DND-41 (cell line): Measurements from ENCODE around the gene NKX3-2.

Source experiments
- ATAC-seq: fragments of 200-7000 bp; cut with Tn5 transposase; 3 replicates; pipeline ENCODE4 v1.9.1; 2021; ENCODE audit warnings: low read depth; ENCODE audit not compliant: insufficient read depth
- DNase-seq: peaks from one replicate; pipeline ENCODE4 v3.0.0-alpha.2; 2020
- H2AFZ ChIP-seq: 2 replicates; pipeline ENCODE4 v1.6.0; 2012; ENCODE audit warnings: low read depth, low read length
- H3K27ac ChIP-seq: 2 replicates; pipeline ENCODE4 v1.5.1; 2012; ENCODE audit warnings: low read length, inconsistent platforms
- H3K27me3 ChIP-seq: fragments of 200-600 bp; sonication (generic); 2 replicates; pipeline ENCODE4 v1.6.0; 2012; ENCODE audit warnings: low read length, mild to moderate bottlenecking, inconsistent platforms; ENCODE audit not compliant: insufficient read depth, poor library complexity
- H3K36me3 ChIP-seq: 2 replicates; pipeline ENCODE4 v1.5.1; 2012; ENCODE audit warnings: low read length, inconsistent platforms; ENCODE audit not compliant: insufficient read depth
- H3K4me1 ChIP-seq: 2 replicates; pipeline ENCODE4 v1.5.1; 2012; ENCODE audit warnings: mild to moderate bottlenecking, low read length; ENCODE audit not compliant: insufficient read depth
- H3K4me2 ChIP-seq: 2 replicates; pipeline ENCODE4 v1.6.0; 2012; ENCODE audit warnings: mild to moderate bottlenecking, moderate library complexity, low read length, inconsistent platforms; ENCODE audit not compliant: insufficient read depth
- H3K4me3 ChIP-seq, 2 experiments: fragments of 200-600 bp in 1 of 2; shearing (Covaris generic) in 1 of 2; 2 replicates each; pipeline ENCODE4 v1.5.1; 2012 to 2016; ENCODE audit warnings: inconsistent platforms in 2 of 2, low read length in 2 of 2, mild to moderate bottlenecking in 2 of 2, low read depth in 1 of 2, moderate library complexity in 1 of 2
- H3K79me2 ChIP-seq: 2 replicates; pipeline ENCODE4 v1.6.0; 2012; ENCODE audit warnings: low read length, inconsistent platforms; ENCODE audit not compliant: insufficient read depth
- H3K9ac ChIP-seq: 2 replicates; pipeline ENCODE4 v1.6.0; 2012; ENCODE audit warnings: low read depth, mild to moderate bottlenecking, inconsistent platforms, low read length, moderate library complexity
- H3K9me3 ChIP-seq: 2 replicates; pipeline ENCODE4 v1.5.1; 2012; ENCODE audit warnings: low read length, moderate library complexity, mild to moderate bottlenecking, inconsistent platforms; ENCODE audit not compliant: insufficient read depth, severe bottlenecking
- H4K20me1 ChIP-seq: 2 replicates; pipeline ENCODE4 v1.6.0; 2012; ENCODE audit warnings: low read length; ENCODE audit not compliant: insufficient read depth
- EZH2 ChIP-seq: IDR thresholded peaks from 3 replicates; pipeline ENCODE4 v1.6.1; 2012; ENCODE audit warnings: borderline replicate concordance, low read depth, mild to moderate bottlenecking, moderate library complexity, low read length, inconsistent platforms; ENCODE audit not compliant: severe bottlenecking
- TF ChIP-seq, protein P1 (sequence below): IDR thresholded peaks from 2 replicates; pipeline ENCODE4 v1.5.1; 2012; ENCODE audit warnings: borderline replicate concordance, low read length, moderate library complexity, mild to moderate bottlenecking; ENCODE audit not compliant: poor library complexity, severe bottlenecking; ENCODE audit errors: extremely low read depth

The NKX3-2 gene

DNA sequence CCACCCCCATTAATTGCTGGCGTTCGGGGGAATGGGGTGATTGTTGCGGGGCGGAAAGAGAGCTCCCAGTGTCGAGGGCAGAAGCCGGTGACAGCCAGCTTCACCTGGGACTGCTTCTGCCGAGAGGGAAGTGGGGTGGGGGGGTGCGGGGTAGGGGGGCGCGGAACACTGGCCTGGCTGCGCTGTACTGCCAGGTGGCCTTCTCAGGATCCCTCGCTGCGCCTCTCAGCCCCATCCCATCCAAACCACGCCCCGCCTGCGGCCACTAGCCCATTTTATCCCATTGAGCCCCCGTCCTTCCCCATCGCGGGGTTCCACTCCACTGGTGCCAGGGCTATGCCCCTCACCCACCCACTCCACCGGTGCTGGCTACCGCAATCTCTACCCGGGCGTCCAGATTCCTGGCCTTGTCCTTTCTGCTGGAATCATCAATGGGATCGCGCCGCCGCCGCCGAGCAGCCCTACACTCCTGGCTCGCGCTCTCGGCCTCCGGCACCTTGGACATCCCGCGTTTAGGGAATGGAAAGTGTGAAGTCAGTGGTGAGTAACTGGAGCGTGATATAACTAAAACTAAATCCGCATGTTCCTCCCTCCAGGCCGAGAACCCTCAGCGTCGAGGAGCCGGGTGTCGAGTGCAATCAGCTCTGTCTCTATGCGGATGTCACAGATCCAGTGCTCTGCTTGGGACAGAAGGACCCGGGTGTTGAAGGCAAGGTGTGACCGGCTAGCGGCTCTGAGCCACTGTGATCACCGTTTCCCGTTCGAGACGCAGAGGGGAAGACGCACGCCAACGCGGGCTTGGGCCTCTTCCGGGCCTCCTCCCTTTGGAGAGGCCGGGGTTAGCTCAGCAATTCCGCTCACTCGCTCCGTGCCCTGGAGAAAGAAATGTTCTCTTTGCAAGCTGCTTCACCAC is 20.5 kb downstream of the NKX3-2 start:
- no peak overlapping the region for H3K27ac ChIP-seq
- no peak overlapping the region for H3K4me3 ChIP-seq
- DNase-seq (no peak), ATAC-seq (no peak)
- no peak overlapping the region for H3K4me2 ChIP-seq
- no peaks in the 10 kb centered on the region for H4K20me1 ChIP-seq
- H2AFZ ChIP-seq = no peak overlapping the region
- H3K4me1 ChIP-seq = no peaks in the 10 kb centered on the region
- TF ChIP-seq EZH2 = no peak
- TF ChIP-seq, protein P1, sequence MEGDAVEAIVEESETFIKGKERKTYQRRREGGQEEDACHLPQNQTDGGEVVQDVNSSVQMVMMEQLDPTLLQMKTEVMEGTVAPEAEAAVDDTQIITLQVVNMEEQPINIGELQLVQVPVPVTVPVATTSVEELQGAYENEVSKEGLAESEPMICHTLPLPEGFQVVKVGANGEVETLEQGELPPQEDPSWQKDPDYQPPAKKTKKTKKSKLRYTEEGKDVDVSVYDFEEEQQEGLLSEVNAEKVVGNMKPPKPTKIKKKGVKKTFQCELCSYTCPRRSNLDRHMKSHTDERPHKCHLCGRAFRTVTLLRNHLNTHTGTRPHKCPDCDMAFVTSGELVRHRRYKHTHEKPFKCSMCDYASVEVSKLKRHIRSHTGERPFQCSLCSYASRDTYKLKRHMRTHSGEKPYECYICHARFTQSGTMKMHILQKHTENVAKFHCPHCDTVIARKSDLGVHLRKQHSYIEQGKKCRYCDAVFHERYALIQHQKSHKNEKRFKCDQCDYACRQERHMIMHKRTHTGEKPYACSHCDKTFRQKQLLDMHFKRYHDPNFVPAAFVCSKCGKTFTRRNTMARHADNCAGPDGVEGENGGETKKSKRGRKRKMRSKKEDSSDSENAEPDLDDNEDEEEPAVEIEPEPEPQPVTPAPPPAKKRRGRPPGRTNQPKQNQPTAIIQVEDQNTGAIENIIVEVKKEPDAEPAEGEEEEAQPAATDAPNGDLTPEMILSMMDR = no peak
- H3K27me3 ChIP-seq = no peaks in the 10 kb centered on the region
- no peak overlapping the region for H3K9ac ChIP-seq
- no peaks in the 10 kb centered on the region for H3K36me3 ChIP-seq
- H3K9me3 ChIP-seq = no peaks in the 10 kb centered on the region
- no peaks in the 10 kb centered on the region for H3K79me2 ChIP-seq

DNA sequence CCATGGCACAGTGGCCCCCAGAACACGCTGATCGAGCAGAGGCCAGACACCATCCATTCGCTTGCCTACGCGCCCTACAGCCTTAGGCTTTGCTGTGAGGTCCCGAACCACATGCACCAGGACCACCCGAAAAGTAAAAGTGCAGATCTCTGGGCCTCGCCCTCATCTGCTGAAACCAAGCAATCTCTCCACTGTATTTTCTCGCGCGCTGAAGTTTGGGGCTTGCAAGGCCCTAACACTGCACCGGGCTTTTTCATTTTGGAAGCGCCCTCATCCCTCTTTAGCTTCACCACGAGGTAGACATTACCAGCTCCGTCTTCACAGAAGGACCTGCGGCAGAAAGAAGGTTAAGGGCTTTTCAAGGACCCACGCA is 21.2 kb downstream of the NKX3-2 start:
- H3K4me2 ChIP-seq = no peak overlapping the region
- no peak for TF ChIP-seq EZH2
- TF ChIP-seq, protein P1 = no peak
- H3K4me1 ChIP-seq = no peaks in the 10 kb centered on the region
- no peak overlapping the region for H3K9ac ChIP-seq
- no peak overlapping the region for H2AFZ ChIP-seq
- H4K20me1 ChIP-seq = no peaks in the 10 kb centered on the region
- no peaks in the 10 kb centered on the region for H3K27me3 ChIP-seq
- no peaks in the 10 kb centered on the region for H3K9me3 ChIP-seq
- DNase-seq (no peak), ATAC-seq (no peak)
- no peak overlapping the region for H3K4me3 ChIP-seq
- H3K36me3 ChIP-seq = no peaks in the 10 kb centered on the region
- H3K27ac ChIP-seq = no peak overlapping the region
- H3K79me2 ChIP-seq = no peaks in the 10 kb centered on the region

DNA sequence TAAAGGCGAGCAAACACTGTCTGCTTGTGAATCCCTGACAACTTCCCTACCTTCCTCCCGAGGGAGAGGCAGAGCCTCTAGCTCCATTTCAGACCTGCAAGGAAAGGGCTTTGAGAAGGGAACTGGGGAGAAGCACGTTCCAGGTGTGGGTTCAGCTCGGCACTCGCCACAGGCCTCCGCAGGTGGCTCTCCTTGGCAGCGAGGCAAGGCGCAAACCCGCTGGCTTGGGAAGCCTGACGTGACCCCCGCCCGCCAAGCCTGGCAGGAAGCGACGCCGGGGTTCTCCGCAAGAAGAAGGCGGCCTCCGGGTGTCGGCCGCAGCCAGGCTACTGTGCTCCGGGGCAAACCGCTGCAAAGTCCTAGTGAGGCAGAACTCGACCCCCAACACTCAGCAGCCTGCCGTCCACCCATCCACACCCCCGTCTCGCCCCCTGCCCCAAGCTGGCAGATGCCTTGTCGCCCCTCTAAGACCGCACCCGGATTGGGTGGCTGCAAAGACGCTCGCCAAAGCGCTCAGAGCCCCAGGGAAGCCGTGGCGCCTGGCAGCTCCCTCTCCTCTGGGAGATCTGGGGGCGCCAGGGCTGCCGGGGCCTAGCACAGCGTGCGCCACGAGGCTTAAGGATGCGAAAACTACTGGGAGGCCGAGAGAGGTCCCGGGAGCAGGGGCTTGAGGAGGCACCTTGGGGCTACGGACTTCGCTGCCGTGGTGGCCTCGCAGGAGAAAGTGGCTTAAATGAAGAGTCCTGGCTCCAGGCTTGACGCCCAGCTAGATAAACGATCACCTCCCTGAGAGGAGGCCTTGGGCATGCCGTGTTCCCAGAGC is 21.8 kb downstream of the NKX3-2 start:
- H3K79me2 ChIP-seq = no peaks in the 10 kb centered on the region
- no peaks in the 10 kb centered on the region for H3K36me3 ChIP-seq
- no peak overlapping the region for H2AFZ ChIP-seq
- H3K9ac ChIP-seq = no peak overlapping the region
- H4K20me1 ChIP-seq = no peaks in the 10 kb centered on the region
- H3K4me2 ChIP-seq = no peak overlapping the region
- H3K4me1 ChIP-seq = no peaks in the 10 kb centered on the region
- no peaks in the 10 kb centered on the region for H3K9me3 ChIP-seq
- DNase-seq (no peak), ATAC-seq (no peak)
- TF ChIP-seq EZH2 = no peak
- TF ChIP-seq, protein P1 = no peak
- H3K27me3 ChIP-seq = no peaks in the 10 kb centered on the region
- H3K4me3 ChIP-seq = no peak overlapping the region
- no peak overlapping the region for H3K27ac ChIP-seq
